ACC112 (cell line): ENCODE data around the gene CHN2.
A peak's percentile ranks its signal among the peaks of the same experiment; 100 is the strongest.
"Not testable (repeated sequence)": the region's sequence is repeated elsewhere in the genome, so short reads cannot be mapped to it uniquely, and the experiment has no call there.

Source experiments
- H2AFZ ChIP-seq: fragments of 200-600 bp; sonication (generic); one replicate; pipeline ENCODE4 v1.6.0; 2017; ENCODE audit warnings: antibody characterized with exemption, low read length; ENCODE audit not compliant: unreplicated experiment
- H3K27ac ChIP-seq: fragments of 200-600 bp; sonication (generic); 2 replicates; pipeline ENCODE4 v1.5.1; 2014; ENCODE audit warnings: low read depth, mild to moderate bottlenecking, antibody characterized with exemption, low read length, moderate library complexity
- H3K27me3 ChIP-seq: fragments of 200-600 bp; sonication (generic); 2 replicates; pipeline ENCODE4 v1.6.1; 2014; ENCODE audit warnings: mild to moderate bottlenecking, antibody characterized with exemption, low read length, moderate library complexity, mixed read lengths; ENCODE audit not compliant: insufficient read depth
- H3K36me3 ChIP-seq: fragments of 200-600 bp; sonication (generic); 2 replicates; pipeline ENCODE4 v1.6.1; 2016; ENCODE audit warnings: mild to moderate bottlenecking, antibody characterized with exemption, low read length, moderate library complexity, mixed read lengths; ENCODE audit not compliant: insufficient read depth
- H3K4me1 ChIP-seq: fragments of 200-600 bp; sonication (generic); one replicate; pipeline ENCODE4 v1.6.1; 2016; ENCODE audit warnings: low read length, mixed read lengths; ENCODE audit not compliant: insufficient read depth, unreplicated experiment, control insufficient read depth
- H3K4me3 ChIP-seq: fragments of 200-600 bp; sonication (generic); 2 replicates; pipeline ENCODE4 v1.5.1; 2014; ENCODE audit warnings: mild to moderate bottlenecking, low read depth, low read length
- H3K79me2 ChIP-seq: fragments of 200-600 bp; sonication (generic); one replicate; pipeline ENCODE4 v1.6.0; 2016; ENCODE audit warnings: low read length; ENCODE audit not compliant: control insufficient read depth, unreplicated experiment, insufficient read depth

The CHN2 gene

DNA sequence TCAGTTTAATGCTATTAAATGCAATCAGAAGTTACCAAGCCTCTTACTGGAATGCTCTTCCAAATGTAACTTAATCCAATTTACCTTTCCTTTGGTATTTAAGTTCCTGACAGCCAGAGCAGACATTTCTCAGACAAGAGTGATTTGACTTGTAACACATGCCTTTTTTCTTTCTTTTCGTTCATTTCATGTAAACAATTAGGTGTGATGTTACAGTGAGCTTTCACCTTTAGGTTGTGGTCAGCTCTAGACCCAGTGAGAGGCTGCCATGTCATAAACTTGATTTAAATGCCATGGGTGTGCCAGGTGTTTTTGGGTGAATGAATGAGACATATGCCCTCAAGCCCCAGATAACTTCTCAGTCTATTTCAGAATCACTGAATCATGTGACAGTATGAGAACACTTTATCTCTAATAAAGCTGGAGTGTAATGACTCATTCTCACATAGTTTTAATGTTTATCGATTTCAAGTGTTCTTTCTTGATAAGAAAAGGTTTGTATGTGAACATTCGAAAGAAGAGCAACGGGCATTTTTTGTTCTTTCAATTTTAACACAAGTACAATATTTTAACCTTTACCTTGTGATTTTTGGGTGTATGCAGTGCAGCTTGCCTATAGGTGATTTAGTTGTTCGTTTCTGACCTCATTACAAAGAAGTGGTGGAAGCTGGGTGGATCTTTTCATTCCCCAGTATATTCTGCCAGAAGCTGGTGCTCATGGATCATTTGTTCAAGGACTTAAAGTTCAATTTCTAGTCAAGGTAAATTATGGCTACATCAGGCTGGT is 61.5 kb downstream of the CHN2 start:
- Histone ChIP-seq H3K4me3 (no peak overlapping the region), H3K27me3 (no peaks in the 10 kb centered on the region), H2AFZ (no peak overlapping the region), H3K79me2 (no peaks in the 10 kb centered on the region), H3K4me1 (peaks cover 18% of the 10 kb centered on the region), H3K27ac (no peak overlapping the region), H3K36me3 (no peaks in the 10 kb centered on the region)

- Histone ChIP-seq H3K27me3 (no peaks in the 10 kb centered on the region), H3K27ac (no peak overlapping the region), H3K4me1 (peaks cover 18% of the 10 kb centered on the region), H3K36me3 (no peaks in the 10 kb centered on the region), H2AFZ (no peak overlapping the region), H3K4me3 (no peak overlapping the region), H3K79me2 (no peaks in the 10 kb centered on the region)
Observed at GRCh38 chr7:29256693-29257002, 62.1 kb downstream of the CHN2 start.

DNA sequence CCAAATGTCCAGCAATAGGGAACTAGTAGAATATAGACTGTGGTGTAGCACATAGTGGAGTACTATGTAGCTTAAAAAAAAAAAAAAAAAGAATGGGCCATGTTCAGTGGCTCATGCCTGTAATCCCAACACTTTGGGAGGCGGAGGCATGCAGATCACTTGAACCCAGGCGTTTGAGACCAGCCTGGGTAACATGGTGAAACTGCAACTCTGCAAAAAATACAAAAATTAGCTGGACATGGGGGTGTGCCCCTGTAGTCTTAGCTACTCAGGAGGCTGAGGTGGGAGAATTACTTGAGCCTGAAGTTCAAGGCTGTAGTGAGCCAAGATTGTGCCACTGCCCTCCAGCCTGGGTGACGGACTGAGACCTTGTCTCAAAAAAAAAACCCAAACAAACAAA is 64.4 kb downstream of the CHN2 start:
- H3K36me3 ChIP-seq: no peaks in the 10 kb centered on the region
- H3K4me1 ChIP-seq: peaks cover 18% of the 10 kb centered on the region
- no peaks in the 10 kb centered on the region for H3K27me3 ChIP-seq
- no peak overlapping the region for H2AFZ ChIP-seq
- no peak overlapping the region for H3K27ac ChIP-seq
- no peaks in the 10 kb centered on the region for H3K79me2 ChIP-seq
- H3K4me3 ChIP-seq: no peak overlapping the region

GRCh38 chr7:29262191-29262917 is 67.8 kb downstream of the CHN2 start:
- Histone ChIP-seq H3K27ac (no peak overlapping the region), H3K27me3 (no peaks in the 10 kb centered on the region), H3K4me1 (peaks cover 13% of the 10 kb centered on the region), H3K4me3 (no peak overlapping the region), H3K36me3 (no peaks in the 10 kb centered on the region), H2AFZ (no peak overlapping the region), H3K79me2 (no peaks in the 10 kb centered on the region)

- not testable (repeated sequence) for H3K27me3 ChIP-seq, H3K27ac ChIP-seq, H3K36me3 ChIP-seq, H2AFZ ChIP-seq, H3K79me2 ChIP-seq, H3K4me3 ChIP-seq
- peaks cover 20% of the 10 kb centered on the region for H3K4me1 ChIP-seq
Observed at GRCh38 chr7:29263601-29264207, 69.1 kb downstream of the CHN2 start.

GRCh38 chr7:29265208-29265923 is 70.8 kb downstream of the CHN2 start:
- Histone ChIP-seq H3K36me3 (no peaks in the 10 kb centered on the region), H3K4me1 (peaks cover 20% of the 10 kb centered on the region), H3K4me3 (no peak overlapping the region), H3K79me2 (no peaks in the 10 kb centered on the region), H2AFZ (peak overlapping the region; percentile 55), H3K27me3 (no peaks in the 10 kb centered on the region), H3K27ac (peak overlapping the region; percentile 5; the same call in 1 of the 2 replicates)

DNA sequence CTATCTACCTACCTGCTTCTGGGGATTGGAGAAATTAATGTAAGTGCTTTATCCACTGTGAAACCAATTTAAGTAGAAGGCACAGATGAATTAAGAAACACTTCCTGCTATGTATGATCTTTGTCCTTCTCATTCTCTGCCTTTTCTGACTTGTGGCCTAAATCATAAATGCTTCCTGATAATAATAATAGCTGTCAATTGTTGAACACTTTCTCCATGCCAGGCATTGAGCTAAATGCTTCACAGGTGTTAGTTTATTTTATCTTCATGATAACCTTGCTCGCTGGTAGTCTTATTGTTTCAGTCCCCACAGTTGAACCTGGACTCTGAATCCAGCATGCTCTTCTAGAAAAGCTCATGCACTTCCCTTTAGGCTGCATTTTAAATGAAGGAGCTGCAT is 75.4 kb downstream of the CHN2 start:
- Histone ChIP-seq H3K27me3 (no peaks in the 10 kb centered on the region), H3K4me1 (peaks cover 27% of the 10 kb centered on the region), H3K36me3 (no peaks in the 10 kb centered on the region), H3K4me3 (no peak overlapping the region), H3K27ac (no peak overlapping the region), H2AFZ (no peak overlapping the region), H3K79me2 (no peaks in the 10 kb centered on the region)

GRCh38 chr7:29270594-29271318 is 76.2 kb downstream of the CHN2 start:
- H3K27ac ChIP-seq: peak overlapping the region; percentile 33; the same call in 1 of the 2 replicates
- H2AFZ ChIP-seq: peak overlapping the region; percentile 52
- no peak overlapping the region for H3K4me3 ChIP-seq
- no peaks in the 10 kb centered on the region for H3K36me3 ChIP-seq
- no peaks in the 10 kb centered on the region for H3K27me3 ChIP-seq
- H3K79me2 ChIP-seq: no peaks in the 10 kb centered on the region
- peaks cover 18% of the 10 kb centered on the region for H3K4me1 ChIP-seq

GRCh38 chr7:29271319-29271658 is 76.7 kb downstream of the CHN2 start:
- Histone ChIP-seq H3K4me1 (peaks cover 17% of the 10 kb centered on the region), H3K79me2 (no peaks in the 10 kb centered on the region), H3K27ac (no peak overlapping the region), H3K27me3 (no peaks in the 10 kb centered on the region), H3K36me3 (no peaks in the 10 kb centered on the region), H2AFZ (peak overlapping the region; percentile 52), H3K4me3 (no peak overlapping the region)

- no peak overlapping the region for H2AFZ ChIP-seq
- H3K27me3 ChIP-seq: no peaks in the 10 kb centered on the region
- no peak overlapping the region for H3K4me3 ChIP-seq
- no peaks in the 10 kb centered on the region for H3K79me2 ChIP-seq
- peaks cover 17% of the 10 kb centered on the region for H3K4me1 ChIP-seq
- no peak overlapping the region for H3K27ac ChIP-seq
- H3K36me3 ChIP-seq: no peaks in the 10 kb centered on the region
Observed at GRCh38 chr7:29272057-29272456, 77.5 kb downstream of the CHN2 start.
